ENCODE results near the gene FUT6. TPM values are rescaled to one million over a fixed set of nuclear protein-coding genes. Genes with fewer than 3 reads are reported as not detected.
"Not testable (repeated sequence)": the region's sequence is repeated elsewhere in the genome, so short reads cannot be mapped to it uniquely, and the experiment has no call there.

FUT6 gene
- total RNA-seq, 1 experiment from 2014 or later: not detected

DNA sequence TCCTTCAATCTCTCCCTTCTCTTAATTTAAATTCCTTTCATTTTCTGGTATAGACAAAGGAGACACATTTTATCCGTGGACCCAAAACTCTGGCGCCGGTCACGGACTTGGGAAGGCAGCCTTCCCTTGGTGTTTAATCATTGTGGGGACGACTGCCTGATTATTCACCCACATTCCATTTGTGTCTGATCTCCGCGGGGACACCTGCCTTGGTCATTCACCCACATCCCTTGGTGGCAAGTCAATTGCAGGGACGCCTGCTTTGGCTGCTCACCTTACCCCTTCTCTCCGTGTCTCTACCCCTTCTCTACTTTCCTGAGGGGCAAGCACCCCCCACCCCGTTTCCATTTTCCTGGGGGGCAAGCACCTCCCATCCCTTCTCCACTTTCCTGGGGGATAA is 8.3 kb upstream of the FUT6 start:
- not testable (repeated sequence) for H3K27me3 ChIP-seq (replicated peaks); H3K36me3 ChIP-seq; H3K4me1 ChIP-seq (replicated peaks); H3K4me3 ChIP-seq; H3K27ac ChIP-seq; DNase-seq (ENCODE audit: low read depth in 1 of 2, low spot score in 2 of 2); H3K9me3 ChIP-seq (replicated peaks)

DNA sequence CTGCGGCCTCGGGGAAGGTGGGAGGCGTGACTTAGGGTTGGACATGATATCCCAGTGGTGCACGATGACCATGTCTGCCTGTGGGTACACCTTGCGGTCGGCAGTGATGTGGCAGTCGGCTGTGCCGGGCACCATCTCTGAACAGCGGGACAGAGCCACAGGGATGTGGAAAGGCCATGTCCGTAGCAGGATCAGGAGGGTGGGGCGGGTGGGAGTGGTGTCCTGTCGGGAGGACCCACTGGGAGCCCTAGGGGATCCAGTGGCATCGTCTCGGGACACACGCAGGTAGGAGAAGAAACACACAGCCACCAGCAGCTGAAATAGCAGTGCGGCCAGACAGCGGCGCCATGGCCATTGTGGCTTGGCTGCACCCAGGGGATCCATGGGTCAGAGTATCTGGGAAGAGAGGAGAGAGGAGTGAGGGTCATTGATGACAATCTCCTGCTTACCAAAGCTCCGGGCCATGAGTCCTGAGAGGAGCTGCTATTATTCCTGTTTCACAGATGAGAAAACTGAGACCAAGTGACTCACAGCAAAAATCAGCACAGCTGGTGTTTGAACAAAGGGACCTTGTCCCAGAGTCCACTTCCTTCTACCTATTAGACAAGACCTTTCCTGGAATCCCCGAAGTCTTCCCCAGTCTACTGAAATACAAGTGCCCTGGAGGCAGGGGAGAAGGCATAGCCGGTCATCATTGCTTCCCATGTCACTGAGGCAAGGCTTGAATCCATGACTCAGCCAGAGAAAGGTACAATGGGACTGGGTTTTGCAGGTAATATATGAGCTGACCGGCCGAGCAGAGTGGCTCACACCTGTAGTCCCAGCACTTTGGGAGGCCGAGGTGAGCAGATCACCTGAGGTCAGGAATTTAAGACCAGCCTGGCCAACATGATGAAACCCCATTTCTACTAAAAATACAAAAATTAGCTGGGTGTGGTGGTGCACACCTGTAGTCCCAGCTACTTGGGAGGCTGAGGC is 5.2 kb upstream of the FUT6 start:
- H3K27me3 ChIP-seq (replicated peaks): no peaks in the 10 kb centered on the region
- no peak overlapping the region for H3K4me3 ChIP-seq
- H3K9me3 ChIP-seq (replicated peaks): no peaks in the 10 kb centered on the region
- no peak overlapping the region for H3K27ac ChIP-seq
- DNase-seq (ENCODE audit: low read depth in 1 of 2, low spot score in 2 of 2): no peak
- no peaks in the 10 kb centered on the region for H3K4me1 ChIP-seq (replicated peaks)
- H3K36me3 ChIP-seq: no peaks in the 10 kb centered on the region

DNA sequence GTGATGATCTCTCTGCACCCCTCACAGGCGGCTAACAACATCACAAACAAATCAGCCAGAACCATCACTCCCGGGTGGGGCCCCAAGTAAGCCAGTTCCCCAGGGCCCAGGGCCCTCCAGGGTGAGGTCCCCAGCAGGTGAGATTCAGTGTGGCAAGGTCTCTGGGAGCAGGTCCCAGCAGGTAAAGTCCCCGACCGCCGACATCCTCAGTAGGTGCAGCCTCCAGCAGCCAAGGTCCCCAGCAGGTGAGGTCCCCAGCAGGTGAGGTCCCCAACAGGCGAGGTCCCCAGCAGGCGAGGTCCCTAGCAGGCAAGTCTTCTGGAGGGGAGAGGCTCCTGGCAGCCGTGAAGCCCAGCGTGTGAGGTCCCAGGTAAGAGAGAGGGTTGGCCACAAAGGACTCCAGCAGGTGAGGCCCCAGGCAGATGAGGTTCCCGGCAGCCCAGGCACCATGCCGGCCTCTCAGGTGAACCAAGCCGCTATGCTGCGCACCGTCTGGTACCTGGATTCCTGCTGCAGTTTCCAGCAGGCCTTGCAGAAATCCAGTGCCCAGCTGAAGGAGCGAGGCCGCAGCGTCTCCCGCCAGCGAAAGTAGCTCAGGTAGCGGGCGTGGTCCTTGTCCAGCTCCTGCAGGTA is 3.9 kb upstream of the FUT6 start:
- H3K9me3 ChIP-seq (replicated peaks): no peaks in the 10 kb centered on the region
- H3K36me3 ChIP-seq: no peaks in the 10 kb centered on the region
- no peaks in the 10 kb centered on the region for H3K4me1 ChIP-seq (replicated peaks)
- DNase-seq (ENCODE audit: low read depth in 1 of 2, low spot score in 2 of 2): no peak
- no peak overlapping the region for H3K4me3 ChIP-seq
- H3K27me3 ChIP-seq (replicated peaks): no peaks in the 10 kb centered on the region
- H3K27ac ChIP-seq: no peak overlapping the region

DNA sequence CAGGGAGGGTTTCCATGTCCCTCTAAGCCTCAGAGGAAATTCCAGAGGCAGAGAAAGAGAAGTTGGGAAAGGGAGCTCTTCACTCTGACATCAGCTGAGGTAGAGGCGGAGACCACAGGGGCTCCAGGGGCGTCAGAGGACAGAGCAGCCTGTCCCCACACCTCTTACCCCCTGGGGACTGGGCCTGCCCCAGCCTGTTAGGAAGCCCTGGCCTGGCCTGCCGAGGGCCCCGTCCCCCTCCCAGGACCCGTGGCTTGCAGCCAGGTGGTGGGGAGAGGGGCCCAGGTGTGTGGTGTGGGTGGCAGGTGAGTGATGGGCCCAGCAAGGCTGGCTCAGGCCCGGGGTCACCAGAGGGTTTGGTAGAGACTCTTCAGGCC is 2.2 kb upstream of the FUT6 start:
- not testable (repeated sequence) for H3K4me1 ChIP-seq (replicated peaks); H3K27me3 ChIP-seq (replicated peaks); DNase-seq (ENCODE audit: low read depth in 1 of 2, low spot score in 2 of 2); H3K9me3 ChIP-seq (replicated peaks); H3K36me3 ChIP-seq; H3K27ac ChIP-seq; H3K4me3 ChIP-seq

DNA sequence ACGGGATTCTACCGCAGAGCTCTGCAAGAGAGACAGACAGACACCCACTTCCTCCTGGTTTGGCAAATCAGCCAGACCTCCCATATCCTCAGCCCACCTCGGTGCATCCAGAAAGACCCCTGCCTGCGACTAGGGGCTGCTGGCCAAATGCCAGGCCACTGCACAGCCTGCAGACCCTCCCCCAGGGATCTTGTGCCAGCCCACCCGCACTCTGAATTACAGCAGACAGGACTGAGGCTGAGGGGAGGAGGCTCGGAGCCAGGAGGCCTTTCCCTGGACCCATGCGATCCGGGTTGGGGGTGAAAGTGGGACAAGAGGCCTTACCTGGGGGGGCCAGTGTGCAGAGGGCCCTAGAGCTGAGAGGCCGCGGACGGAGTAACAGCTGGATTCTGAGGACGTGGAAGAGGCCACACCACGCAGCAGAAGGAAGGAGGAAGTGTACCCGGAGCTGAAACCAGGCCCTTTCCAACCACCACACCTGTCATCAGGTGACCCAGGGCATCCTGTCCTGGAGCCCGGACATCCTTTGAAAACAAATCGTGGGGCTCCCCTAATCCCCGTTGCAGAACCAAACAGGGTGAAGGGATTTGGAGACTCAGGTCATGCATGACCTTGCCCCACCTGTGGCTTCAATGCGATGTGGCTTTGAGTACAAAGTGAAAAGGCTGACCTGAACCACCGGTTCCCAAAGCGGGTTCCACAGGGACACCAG is 993 bp downstream of the FUT6 start:
- DNase-seq (ENCODE audit: low read depth in 1 of 2, low spot score in 2 of 2): no peak
- Histone ChIP-seq H3K4me3 (no peak overlapping the region), H3K27me3 (replicated peaks) (no peaks in the 10 kb centered on the region), H3K9me3 (replicated peaks) (no peaks in the 10 kb centered on the region), H3K36me3 (no peaks in the 10 kb centered on the region), H3K27ac (no peak overlapping the region), H3K4me1 (replicated peaks) (no peaks in the 10 kb centered on the region)

DNA sequence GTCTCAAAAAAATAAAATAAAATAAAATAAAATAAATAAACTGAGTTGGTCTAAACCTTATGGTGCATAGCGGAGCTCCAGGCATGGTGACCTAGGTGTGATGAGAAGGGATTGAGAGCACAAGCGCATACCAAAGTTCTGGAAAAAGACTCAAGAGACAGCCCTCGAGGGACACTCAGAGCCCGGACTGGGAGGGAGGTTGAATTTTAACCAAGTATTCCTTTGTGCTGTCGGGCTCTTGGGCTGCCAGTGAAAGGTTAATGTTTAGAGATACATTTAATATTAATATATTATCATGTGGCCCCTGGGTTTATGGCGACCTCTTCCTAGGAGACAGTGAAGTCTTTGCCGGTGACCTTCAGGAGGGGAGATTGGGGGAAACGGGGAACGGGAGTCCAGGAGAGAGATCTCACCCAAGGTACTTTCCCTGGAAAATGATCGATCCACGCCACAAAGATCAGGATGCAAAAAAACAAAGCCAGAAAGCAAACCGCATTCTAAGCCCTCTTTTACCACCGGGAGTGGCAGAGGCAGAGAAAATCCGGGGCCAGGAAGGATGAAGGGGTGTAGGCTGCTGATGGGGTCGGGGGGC is 1.6 kb downstream of the FUT6 start:
- no peak overlapping the region for H3K27ac ChIP-seq
- H3K36me3 ChIP-seq: no peaks in the 10 kb centered on the region
- no peaks in the 10 kb centered on the region for H3K9me3 ChIP-seq (replicated peaks)
- no peaks in the 10 kb centered on the region for H3K27me3 ChIP-seq (replicated peaks)
- DNase-seq (ENCODE audit: low read depth in 1 of 2, low spot score in 2 of 2): no peak
- no peak overlapping the region for H3K4me3 ChIP-seq
- H3K4me1 ChIP-seq (replicated peaks): no peaks in the 10 kb centered on the region

DNA sequence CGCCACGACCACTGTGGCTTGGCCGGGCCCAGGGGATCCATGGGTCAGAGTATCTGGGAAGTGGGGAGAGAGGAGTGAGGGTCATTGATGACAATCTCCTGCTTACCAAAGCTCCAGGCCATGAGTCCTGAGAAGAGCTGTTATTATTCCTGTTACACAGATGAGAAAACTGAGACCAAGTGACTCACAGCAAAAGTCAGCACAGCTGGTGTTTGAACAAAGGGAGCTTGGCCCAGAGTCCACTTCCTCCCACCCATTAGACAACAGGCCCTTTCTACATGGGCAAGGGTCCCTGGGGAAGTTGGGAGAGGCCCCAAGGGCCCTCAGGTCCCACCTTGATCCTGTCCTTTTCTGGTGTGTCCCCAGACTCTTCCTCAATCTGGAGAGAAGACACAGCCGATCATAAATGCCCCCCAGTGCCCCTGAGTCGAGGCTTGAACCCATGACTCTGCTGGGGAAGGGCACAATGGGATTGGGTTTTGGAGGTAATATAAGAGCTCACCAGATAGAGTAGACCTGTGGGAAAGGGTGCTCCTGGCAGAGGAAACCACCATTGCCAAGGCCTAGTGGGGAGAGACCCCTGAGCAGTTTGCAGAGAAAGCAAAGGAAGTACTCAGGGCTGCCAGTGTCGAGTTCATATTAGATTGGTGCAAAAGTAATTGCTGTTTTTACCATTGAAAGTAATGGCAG is 6.8 kb downstream of the FUT6 start:
- Histone ChIP-seq H3K36me3 (no peaks in the 10 kb centered on the region), H3K4me3 (no peak overlapping the region), H3K4me1 (replicated peaks) (peaks cover 8% of the 10 kb centered on the region), H3K27ac (no peak overlapping the region), H3K9me3 (replicated peaks) (no peaks in the 10 kb centered on the region), H3K27me3 (replicated peaks) (no peaks in the 10 kb centered on the region)
- DNase-seq (ENCODE audit: low read depth in 1 of 2, low spot score in 2 of 2): no peak

DNA sequence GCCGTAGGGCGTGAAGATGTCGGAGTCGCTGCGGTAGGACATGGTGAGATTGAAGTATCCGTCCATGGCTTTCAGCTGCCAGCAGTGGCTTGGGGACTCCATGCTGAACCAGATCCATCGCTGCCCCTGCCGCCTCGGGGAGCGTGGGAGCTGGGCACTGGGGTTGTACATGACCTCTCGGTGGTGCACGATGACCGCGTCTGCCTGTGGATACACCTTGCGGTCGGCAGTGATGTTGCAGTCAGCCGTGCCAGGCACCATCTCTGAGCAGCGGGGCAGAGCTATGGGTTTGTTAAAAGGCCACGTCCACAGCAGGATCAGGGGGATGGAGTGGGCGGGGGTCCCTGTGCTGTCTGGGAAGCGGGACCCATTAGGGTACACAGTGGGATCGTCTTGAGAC is 7.4 kb downstream of the FUT6 start:
- Histone ChIP-seq H3K4me1 (replicated peaks) (peaks cover 8% of the 10 kb centered on the region), H3K27me3 (replicated peaks) (no peaks in the 10 kb centered on the region), H3K27ac (no peak overlapping the region), H3K36me3 (no peaks in the 10 kb centered on the region), H3K4me3 (no peak overlapping the region), H3K9me3 (replicated peaks) (no peaks in the 10 kb centered on the region)
- no peak for DNase-seq (ENCODE audit: low read depth in 1 of 2, low spot score in 2 of 2)

DNA sequence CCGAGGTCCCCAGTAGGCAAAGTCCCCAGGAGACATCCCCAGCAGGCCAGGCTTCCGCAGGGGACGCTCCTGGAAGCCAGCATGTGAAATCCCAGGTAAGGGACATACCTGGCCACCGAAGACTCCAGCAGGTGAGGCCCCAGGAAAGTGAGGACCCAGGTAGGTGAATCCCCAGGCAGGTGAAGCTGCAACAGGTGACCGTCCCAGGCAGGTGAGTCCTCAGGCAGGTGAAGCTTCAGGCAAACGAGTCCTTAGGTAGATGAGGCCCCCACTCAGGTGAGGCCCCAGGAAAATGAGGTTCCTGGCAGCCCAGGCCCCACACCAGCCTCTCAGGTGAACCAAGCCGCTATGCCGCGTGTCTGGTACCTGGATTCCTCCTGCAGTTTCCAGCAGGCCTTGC is 8.3 kb downstream of the FUT6 start:
- no peaks in the 10 kb centered on the region for H3K9me3 ChIP-seq (replicated peaks)
- H3K4me1 ChIP-seq (replicated peaks): peaks cover 8% of the 10 kb centered on the region
- H3K36me3 ChIP-seq: no peaks in the 10 kb centered on the region
- no peak overlapping the region for H3K27ac ChIP-seq
- no peak for DNase-seq (ENCODE audit: low read depth in 1 of 2, low spot score in 2 of 2)
- H3K4me3 ChIP-seq: no peak overlapping the region
- no peaks in the 10 kb centered on the region for H3K27me3 ChIP-seq (replicated peaks)

DNA sequence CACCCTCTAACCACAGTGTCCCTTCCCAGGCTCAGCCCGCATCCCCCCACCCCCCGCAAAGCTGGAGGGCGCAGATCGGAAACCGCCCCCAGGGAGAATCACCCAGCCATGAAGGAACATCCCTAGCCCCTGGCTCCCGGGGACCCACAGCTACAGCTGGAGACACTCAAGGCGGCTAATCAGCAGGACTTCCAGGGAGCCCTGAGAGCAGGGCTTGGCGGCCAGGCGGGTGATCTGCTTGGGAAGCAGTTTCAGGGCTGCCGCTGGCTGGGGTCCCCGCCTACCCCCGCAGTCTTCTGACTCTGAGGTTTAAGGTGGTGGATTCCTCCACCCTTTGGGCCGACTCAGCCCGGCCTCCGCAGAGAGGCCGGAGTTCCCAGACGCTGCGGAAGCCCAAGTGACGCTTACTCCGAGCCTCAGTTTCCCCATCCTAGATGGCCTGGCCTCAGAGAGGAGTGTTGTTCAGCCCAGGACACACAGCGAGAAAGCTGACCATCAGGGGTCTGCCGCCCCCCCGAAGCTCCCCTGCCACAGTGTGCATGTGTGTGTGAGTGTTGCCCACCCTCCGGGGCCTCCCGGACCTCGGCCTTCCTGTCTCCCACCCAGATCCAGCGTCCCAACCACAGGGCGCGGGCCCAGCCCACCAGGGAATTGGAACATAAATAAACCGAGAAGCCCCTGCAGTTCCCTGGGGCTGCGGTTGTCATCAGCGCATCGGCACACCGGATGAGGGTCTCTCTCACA is 9.8 kb downstream of the FUT6 start:
- DNase-seq (ENCODE audit: low read depth in 1 of 2, low spot score in 2 of 2): no peak
- H3K9me3 ChIP-seq (replicated peaks): no peaks in the 10 kb centered on the region
- H3K4me3 ChIP-seq: no peak overlapping the region
- no peak overlapping the region for H3K27ac ChIP-seq
- H3K36me3 ChIP-seq: no peaks in the 10 kb centered on the region
- no peaks in the 10 kb centered on the region for H3K27me3 ChIP-seq (replicated peaks)
- peaks cover 8% of the 10 kb centered on the region for H3K4me1 ChIP-seq (replicated peaks)

DNA sequence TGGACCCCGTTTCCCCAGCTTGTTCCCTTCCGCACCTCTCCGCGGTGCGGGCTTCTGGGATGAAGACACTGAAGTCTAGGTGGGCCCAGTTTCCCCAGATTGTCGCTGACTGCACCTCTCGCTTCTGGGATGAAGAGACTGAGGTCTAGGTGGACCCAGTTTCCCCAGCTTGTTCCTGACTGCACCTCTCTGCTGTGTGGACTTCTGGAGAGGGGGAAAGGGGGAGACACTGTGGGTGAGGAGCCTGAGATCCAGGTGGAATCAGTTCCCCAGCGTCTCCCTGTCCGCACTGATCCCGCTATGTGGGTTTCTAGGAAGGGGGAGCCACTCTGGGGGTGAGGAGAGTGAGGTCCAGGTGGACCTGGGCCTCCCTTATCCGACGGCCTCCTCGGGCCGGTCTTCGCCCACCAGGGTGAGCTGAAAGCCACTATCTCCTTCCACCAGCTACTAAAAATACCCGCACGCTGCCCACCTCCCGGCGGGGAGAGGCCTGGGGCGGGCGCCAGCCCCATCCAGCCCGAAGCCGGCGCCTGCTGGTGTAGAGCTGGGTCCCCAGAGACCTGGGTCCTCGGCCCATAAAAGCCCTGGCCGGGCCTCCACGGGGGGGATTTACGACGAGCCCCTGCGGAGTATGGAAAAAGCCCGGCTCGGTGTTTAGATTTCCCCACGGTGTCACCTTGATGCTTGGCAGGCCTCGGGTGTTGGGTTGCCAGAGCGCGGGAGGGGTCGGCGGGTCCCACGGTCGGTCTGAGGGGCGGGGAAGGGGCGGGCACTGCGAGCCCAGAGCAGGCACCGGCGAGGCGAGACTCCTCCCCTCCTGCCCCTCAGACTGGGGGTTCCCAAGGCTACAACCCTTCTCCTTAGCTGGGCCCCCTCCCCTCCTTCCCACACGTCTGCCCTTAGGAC is 10.6 kb downstream of the FUT6 start:
- no peak overlapping the region for H3K27ac ChIP-seq
- H3K4me3 ChIP-seq: peak overlapping the region; percentile 38

More for the DNA sequence above, 10.6 kb downstream of the FUT6 start:
- Histone ChIP-seq H3K27me3 (replicated peaks) (no peaks in the 10 kb centered on the region), H3K4me1 (replicated peaks) (peaks cover 8% of the 10 kb centered on the region), H3K36me3 (no peaks in the 10 kb centered on the region), H3K9me3 (replicated peaks) (no peaks in the 10 kb centered on the region)
- DNase-seq (ENCODE audit: low read depth in 1 of 2, low spot score in 2 of 2): no peak
